ENCODE results near the gene RBKS. TPM values are rescaled to one million over a fixed set of nuclear protein-coding genes. Genes with fewer than 3 reads are reported as not detected.
A peak's percentile ranks its signal among the peaks of the same experiment; 100 is the strongest.

The RBKS gene
- total RNA-seq, 1 experiment from 2014 or later, result 4.5 TPM

DNA sequence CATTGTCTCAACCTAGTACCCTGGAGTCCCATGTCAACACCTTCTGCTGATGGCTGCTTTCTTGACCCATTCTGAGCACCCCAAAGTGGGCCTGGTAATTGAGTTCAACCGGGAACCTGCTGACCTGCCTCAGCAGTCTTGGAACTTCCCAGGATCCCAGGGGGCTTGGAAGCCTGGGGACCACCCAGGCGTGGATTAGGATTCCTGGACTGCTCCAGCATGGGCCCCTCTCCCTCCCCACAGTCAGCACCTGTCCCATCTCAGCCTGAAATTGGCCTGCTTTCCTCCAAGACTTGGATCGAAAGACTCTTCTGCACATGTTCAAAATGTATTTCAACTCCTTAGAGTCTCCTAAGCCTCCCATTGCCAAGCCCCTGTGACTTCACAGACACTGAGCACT is 134.1 kb downstream of the RBKS start:
- DNase-seq, result no peak
- no peaks in the 10 kb centered on the region for H3K9me2 ChIP-seq (ENCODE audit: insufficient read depth)
- no peaks in the 10 kb centered on the region for H3K36me3 ChIP-seq (ENCODE audit: low read depth)
- no peaks in the 10 kb centered on the region for H3K9me3 ChIP-seq (ENCODE audit: insufficient read depth, low read depth)
- H4K20me1 ChIP-seq (ENCODE audit: insufficient read depth), result no peaks in the 10 kb centered on the region
- peaks cover 17% of the 10 kb centered on the region; the same call in 1 of the 2 replicates for H3K79me2 ChIP-seq (ENCODE audit: low read depth)
- BruUV-seq (replicated peaks), result no TSS peak
- CTCF ChIA-PET, result no interaction called here
- no peak overlapping the region for H2AFZ ChIP-seq
- peaks cover 35% of the 10 kb centered on the region for H3F3A ChIP-seq (ENCODE audit: insufficient read depth, low read depth)
- no peaks in the 10 kb centered on the region for H3K27me3 ChIP-seq (ENCODE audit: insufficient read depth, low read depth)
- no peak overlapping the region for H3K27ac ChIP-seq
- intact Hi-C loops (cut with micrococcal nuclease; ENCODE audit: unreplicated experiment), result no loop called here
- no peak overlapping the region for H3K4me2 ChIP-seq
- POLR2A ChIA-PET (ENCODE audit: unreplicated experiment), result no interaction called here
- H3K4me3 ChIP-seq, result no peak overlapping the region
- H3K4me1 ChIP-seq (replicated peaks; ENCODE audit: insufficient read depth), result peaks cover 49% of the 10 kb centered on the region
- TF ChIP-seq, protein P1, sequence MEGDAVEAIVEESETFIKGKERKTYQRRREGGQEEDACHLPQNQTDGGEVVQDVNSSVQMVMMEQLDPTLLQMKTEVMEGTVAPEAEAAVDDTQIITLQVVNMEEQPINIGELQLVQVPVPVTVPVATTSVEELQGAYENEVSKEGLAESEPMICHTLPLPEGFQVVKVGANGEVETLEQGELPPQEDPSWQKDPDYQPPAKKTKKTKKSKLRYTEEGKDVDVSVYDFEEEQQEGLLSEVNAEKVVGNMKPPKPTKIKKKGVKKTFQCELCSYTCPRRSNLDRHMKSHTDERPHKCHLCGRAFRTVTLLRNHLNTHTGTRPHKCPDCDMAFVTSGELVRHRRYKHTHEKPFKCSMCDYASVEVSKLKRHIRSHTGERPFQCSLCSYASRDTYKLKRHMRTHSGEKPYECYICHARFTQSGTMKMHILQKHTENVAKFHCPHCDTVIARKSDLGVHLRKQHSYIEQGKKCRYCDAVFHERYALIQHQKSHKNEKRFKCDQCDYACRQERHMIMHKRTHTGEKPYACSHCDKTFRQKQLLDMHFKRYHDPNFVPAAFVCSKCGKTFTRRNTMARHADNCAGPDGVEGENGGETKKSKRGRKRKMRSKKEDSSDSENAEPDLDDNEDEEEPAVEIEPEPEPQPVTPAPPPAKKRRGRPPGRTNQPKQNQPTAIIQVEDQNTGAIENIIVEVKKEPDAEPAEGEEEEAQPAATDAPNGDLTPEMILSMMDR (conservative IDR thresholded peaks at IDR 0.05), result no peak
- no peak for TF ChIP-seq EZH2 (IDR thresholded peaks at IDR 0.05; ENCODE audit: low read depth)

DNA sequence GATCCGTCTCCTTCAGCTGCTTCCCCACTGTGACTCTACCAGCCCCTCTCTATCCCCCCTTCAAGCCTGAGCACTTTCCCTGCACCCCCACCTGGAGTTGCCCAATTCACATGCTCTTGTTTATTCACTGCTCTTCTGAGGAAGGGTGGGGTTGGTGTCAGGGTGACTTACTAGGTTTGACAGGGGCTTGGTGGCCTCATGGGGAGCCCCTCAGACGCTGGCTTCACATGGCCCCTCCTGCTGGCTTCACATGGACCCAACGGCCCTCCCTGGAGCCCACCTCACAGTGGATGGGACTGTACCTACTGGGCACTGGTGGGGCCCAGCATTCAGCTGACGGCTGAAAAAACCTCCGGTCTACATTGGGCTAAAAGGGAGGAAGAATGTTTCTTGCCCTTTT is 135.4 kb downstream of the RBKS start:
- no TSS peak for BruUV-seq (replicated peaks)
- peak overlapping the region; percentile 80 for H3K4me2 ChIP-seq
- H3K4me1 ChIP-seq (replicated peaks; ENCODE audit: insufficient read depth), result peaks cover 39% of the 10 kb centered on the region
- POLR2A ChIA-PET (ENCODE audit: unreplicated experiment), result interaction anchor here (0.6 to 0.7 kb wide), 3 partner anchors 55 to 641 kb away, joined by 3 read pairs; no protein-coding TSS in a partner anchor
- H3K27ac ChIP-seq, result peak overlapping the region; percentile 96
- no peak for DNase-seq
- H3F3A ChIP-seq (ENCODE audit: insufficient read depth, low read depth), result peaks cover 22% of the 10 kb centered on the region
- CTCF ChIA-PET, result interaction anchor here (3.1 kb wide), 1 partner anchor 32 kb away, joined by 23 read pairs; no protein-coding TSS in a partner anchor
- H3K27me3 ChIP-seq (ENCODE audit: insufficient read depth, low read depth), result no peaks in the 10 kb centered on the region
- no peaks in the 10 kb centered on the region for H4K20me1 ChIP-seq (ENCODE audit: insufficient read depth)
- TF ChIP-seq EZH2 (IDR thresholded peaks at IDR 0.05; ENCODE audit: low read depth), result no peak
- TF ChIP-seq, protein P1 (conservative IDR thresholded peaks at IDR 0.05), result no peak
- H3K9me3 ChIP-seq (ENCODE audit: insufficient read depth, low read depth), result no peaks in the 10 kb centered on the region
- no peaks in the 10 kb centered on the region for H3K9me2 ChIP-seq (ENCODE audit: insufficient read depth)
- no peaks in the 10 kb centered on the region for H3K36me3 ChIP-seq (ENCODE audit: low read depth)
- intact Hi-C loops (cut with micrococcal nuclease; ENCODE audit: unreplicated experiment), result loop anchor here (1.0 to 5.0 kb wide), 6 partner anchors 44 to 697 kb away; no protein-coding TSS in a partner anchor
- no peak overlapping the region for H3K4me3 ChIP-seq
- H2AFZ ChIP-seq, result no peak overlapping the region
- peaks cover 17% of the 10 kb centered on the region; the same call in 1 of the 2 replicates for H3K79me2 ChIP-seq (ENCODE audit: low read depth)

DNA sequence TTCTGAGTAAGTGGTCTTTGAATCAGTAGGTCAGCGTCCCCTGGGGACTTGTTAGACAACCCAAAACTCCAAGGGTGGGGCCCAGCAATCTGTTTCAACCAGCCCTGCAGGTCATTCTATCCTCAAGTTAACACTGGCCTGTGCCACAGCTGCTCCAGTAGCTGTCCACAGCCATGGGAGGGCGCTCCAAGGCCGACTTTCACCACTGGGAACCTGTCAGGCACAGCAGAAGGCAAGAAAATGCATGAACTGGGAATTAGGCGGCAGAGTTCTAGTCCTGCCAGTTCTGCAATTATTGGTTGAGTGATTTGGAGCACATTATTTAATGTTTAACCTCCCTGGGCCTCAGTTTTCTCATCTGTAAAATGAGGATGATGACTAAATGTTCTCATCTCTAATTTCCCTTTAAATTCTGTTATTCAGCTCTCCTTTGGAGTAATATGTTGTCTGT is 136.0 kb downstream of the RBKS start:
- Histone ChIP-seq H3K4me2 (peak overlapping the region; percentile 80), H3K27me3 (ENCODE audit: insufficient read depth, low read depth) (no peaks in the 10 kb centered on the region), H3K9me3 (ENCODE audit: insufficient read depth, low read depth) (no peaks in the 10 kb centered on the region), H3K79me2 (ENCODE audit: low read depth) (peaks cover 17% of the 10 kb centered on the region; the same call in 1 of the 2 replicates), H4K20me1 (ENCODE audit: insufficient read depth) (no peaks in the 10 kb centered on the region), H3K9me2 (ENCODE audit: insufficient read depth) (no peaks in the 10 kb centered on the region), H3F3A (ENCODE audit: insufficient read depth, low read depth) (peaks cover 22% of the 10 kb centered on the region), H2AFZ (no peak overlapping the region), H3K4me3 (peak overlapping the region; percentile 43; the same call in 1 of the 2 replicates), H3K4me1 (replicated peaks; ENCODE audit: insufficient read depth) (peaks cover 39% of the 10 kb centered on the region), H3K27ac (peak overlapping the region; percentile 96), H3K36me3 (ENCODE audit: low read depth) (no peaks in the 10 kb centered on the region)
- peak; percentile 79 to 87 for DNase-seq
- BruUV-seq (replicated peaks), result no TSS peak
- intact Hi-C loops (cut with micrococcal nuclease; ENCODE audit: unreplicated experiment), result loop anchor here (1.0 to 5.0 kb wide), 6 partner anchors 45 to 698 kb away; no protein-coding TSS in a partner anchor
- ChIA-PET POLR2A (ENCODE audit: unreplicated experiment) (interaction anchor here (0.6 kb wide), 1 partner anchor 522 kb away, joined by 5 read pairs; no protein-coding TSS in a partner anchor), CTCF (interaction anchor here (0.6 to 3.1 kb wide), 2 partner anchors 31 to 383 kb away, joined by 3 to 23 read pairs; no protein-coding TSS in a partner anchor)
- TF ChIP-seq, protein P1 (conservative IDR thresholded peaks at IDR 0.05), result peak; percentile 96
- TF ChIP-seq EZH2 (IDR thresholded peaks at IDR 0.05; ENCODE audit: low read depth), result no peak

Data from PC-9 (cell line).